Activated CD8-positive, alpha-beta memory T cell treated with anti-CD3 and anti-CD28 coated beads, Interleukin-2, amount 10 ng/mL, durations not matched to agents 7 days and 5 days (primary cell): ENCODE results near the gene GMPR. TPM values are rescaled to one million over a fixed set of nuclear protein-coding genes. Genes with fewer than 3 reads are reported as not detected.

Experiments
- ATAC-seq: fragments of 150-1000 bp; cut with Tn5 transposase; one replicate; pipeline ENCODE4 v1.10.0; 2021; ENCODE audit warnings: moderate library complexity
- CTCF ChIA-PET: fragments of 350-600 bp; sonication (Branson Sonifier 250); formaldehyde crosslinking; loops from one replicate; lab custom pipeline; 2021; ENCODE audit warnings: antibody characterized with exemption; lab: Charles Lee
- DNase-seq: peaks from one replicate; pipeline ENCODE4 v3.0.0-alpha.2; 2020
- H3K27ac Mint-ChIP-seq: one replicate; pipeline ENCODE4 v1.8.0; 2021; ENCODE audit warnings: mild to moderate bottlenecking, mixed read lengths
- H3K27me3 Mint-ChIP-seq: one replicate; pipeline ENCODE4 v1.8.0; 2021; ENCODE audit warnings: mixed read lengths
- H3K36me3 Mint-ChIP-seq: one replicate; pipeline ENCODE4 v1.8.0; 2021; ENCODE audit warnings: mild to moderate bottlenecking, mixed read lengths
- H3K4me1 Mint-ChIP-seq: one replicate; pipeline ENCODE4 v1.8.0; 2021; ENCODE audit warnings: mixed read lengths
- H3K4me3 Mint-ChIP-seq: one replicate; pipeline ENCODE4 v1.8.0; 2021; ENCODE audit warnings: mild to moderate bottlenecking, moderate library complexity, mixed read lengths
- H3K9me3 Mint-ChIP-seq: one replicate; pipeline ENCODE4 v1.8.0; 2022; ENCODE audit warnings: low read depth, mixed read lengths
- total RNA-seq, 2 experiments: library from RNA; stranded (reverse); gene quantifications; one replicate each; pipeline ENCODE4 v1.2.3, GENCODE V29; 2021

The GMPR gene
- total RNA-seq, 2 experiments from 2014 or later: 11.8 to 13.1 TPM

DNA sequence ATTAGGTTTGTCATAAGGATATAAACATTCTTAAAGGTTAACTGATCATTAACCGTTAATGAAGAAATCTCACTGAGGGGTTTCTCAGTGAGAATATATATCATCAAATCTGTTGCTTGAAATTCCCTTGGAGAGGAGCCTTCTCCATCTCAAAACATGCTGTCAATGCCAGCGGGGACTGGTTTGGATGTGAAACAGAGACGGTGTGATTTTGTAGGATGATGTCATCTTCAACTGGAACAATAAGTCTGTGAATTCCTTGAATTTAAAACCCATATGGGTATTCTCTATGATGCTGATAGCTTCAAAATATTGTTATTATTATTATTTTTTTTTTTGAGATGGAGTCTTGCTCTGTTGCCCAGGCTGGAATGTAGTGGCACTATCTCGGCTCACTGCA is 75.9 kb downstream of the GMPR start:
- H3K4me1 Mint-ChIP-seq: peaks cover 25% of the 10 kb centered on the region
- CTCF ChIA-PET: no interaction called here
- H3K27me3 Mint-ChIP-seq: no peaks in the 10 kb centered on the region
- H3K4me3 Mint-ChIP-seq: no peak overlapping the region
- no peak overlapping the region for H3K27ac Mint-ChIP-seq
- no peaks in the 10 kb centered on the region for H3K9me3 Mint-ChIP-seq
- peaks cover 4% of the 10 kb centered on the region for H3K36me3 Mint-ChIP-seq
- ATAC-seq: no peak
- no peak for DNase-seq

- ATAC-seq (no peak), DNase-seq (peak; percentile 48)
- H3K27me3 Mint-ChIP-seq: no peaks in the 10 kb centered on the region
- H3K9me3 Mint-ChIP-seq: no peaks in the 10 kb centered on the region
- H3K36me3 Mint-ChIP-seq: no peaks in the 10 kb centered on the region
- peaks cover 49% of the 10 kb centered on the region for H3K4me1 Mint-ChIP-seq
- CTCF ChIA-PET: interaction anchor here (0.7 to 5.0 kb wide), 10 partner anchors 16 to 466 kb away, joined by 3 to 35 read pairs (median 4); no protein-coding TSS in a partner anchor
- H3K27ac Mint-ChIP-seq: peak overlapping the region; percentile 56
- no peak overlapping the region for H3K4me3 Mint-ChIP-seq
Observed at GRCh38 chr6:16316741-16317251, 78.4 kb downstream of the GMPR start.

DNA sequence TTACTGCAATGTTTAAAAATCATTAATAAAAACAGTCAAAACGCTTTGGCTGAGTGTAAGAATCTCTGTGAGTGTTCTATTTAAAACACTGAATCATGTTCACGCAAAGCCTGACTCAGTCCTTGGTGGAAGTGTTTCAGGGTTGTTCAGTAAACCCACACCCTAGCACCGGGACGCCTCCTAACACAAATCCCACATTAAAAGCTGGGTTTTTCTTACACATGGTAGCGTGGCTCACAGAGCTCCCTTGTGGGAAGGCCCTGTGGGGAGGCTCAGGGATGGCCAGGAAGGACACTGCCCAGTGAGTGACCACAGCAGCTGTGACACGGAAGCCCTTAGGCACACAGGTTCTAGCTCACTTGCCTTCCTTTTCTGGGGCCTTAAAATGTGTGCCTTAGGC is 80.2 kb downstream of the GMPR start:
- H3K4me1 Mint-ChIP-seq: peaks cover 65% of the 10 kb centered on the region
- DNase-seq (no peak), ATAC-seq (no peak)
- peaks cover 2% of the 10 kb centered on the region for H3K36me3 Mint-ChIP-seq
- H3K4me3 Mint-ChIP-seq: no peak overlapping the region
- CTCF ChIA-PET: interaction anchor here (1.3 to 5.0 kb wide), 8 partner anchors 14 to 644 kb away, joined by 3 to 35 read pairs (median 5); partner anchors contain the start of gene ATXN1
- peak overlapping the region; percentile 91 for H3K27ac Mint-ChIP-seq
- H3K9me3 Mint-ChIP-seq: no peaks in the 10 kb centered on the region
- H3K27me3 Mint-ChIP-seq: no peaks in the 10 kb centered on the region

GRCh38 chr6:16318953-16319720 is 80.8 kb downstream of the GMPR start:
- peaks cover 2% of the 10 kb centered on the region for H3K36me3 Mint-ChIP-seq
- no peaks in the 10 kb centered on the region for H3K27me3 Mint-ChIP-seq
- CTCF ChIA-PET: interaction anchor here (0.8 to 5.0 kb wide), 15 partner anchors 10 to 643 kb away, joined by 3 to 35 read pairs (median 3); partner anchors contain the start of gene ATXN1
- H3K4me1 Mint-ChIP-seq: peaks cover 71% of the 10 kb centered on the region
- no peaks in the 10 kb centered on the region for H3K9me3 Mint-ChIP-seq
- peak overlapping the region; percentile 91 for H3K27ac Mint-ChIP-seq
- ATAC-seq: no peak
- H3K4me3 Mint-ChIP-seq: peak overlapping the region; percentile 66
- no peak for DNase-seq

DNA sequence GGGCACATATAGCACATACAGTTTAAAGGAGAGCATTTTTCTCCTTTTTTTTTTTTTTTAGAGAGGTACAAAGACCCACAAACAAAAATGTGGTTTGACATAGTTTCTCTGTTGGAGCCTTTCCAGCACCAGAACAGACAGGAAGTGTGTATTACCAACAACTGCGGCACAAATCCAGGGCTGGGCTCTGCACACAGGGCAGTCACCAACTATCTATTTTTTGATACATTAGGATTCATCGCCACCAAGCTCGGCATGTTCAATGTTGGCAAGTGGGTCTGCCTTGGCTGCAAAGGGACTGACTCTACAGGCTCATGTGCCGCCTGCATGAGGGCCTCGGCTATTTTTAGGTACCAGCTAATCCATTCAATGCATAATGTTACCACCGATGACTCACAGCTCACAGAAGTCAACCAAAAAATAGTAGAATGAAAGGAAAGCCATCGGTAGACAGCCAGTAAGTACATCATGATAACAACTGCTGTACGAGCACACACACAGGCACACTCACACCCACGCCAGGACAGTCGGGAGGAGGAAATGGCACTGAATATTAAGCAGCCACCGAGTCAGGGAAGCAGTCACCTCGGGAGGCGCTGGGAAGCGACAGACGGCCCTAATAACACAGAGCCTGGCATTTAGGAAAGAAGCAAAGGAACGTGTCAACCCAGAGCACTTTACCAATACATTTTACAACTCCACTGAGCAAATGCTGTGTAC is 81.6 kb downstream of the GMPR start:
- peaks cover 2% of the 10 kb centered on the region for H3K36me3 Mint-ChIP-seq
- peak; percentile 82 for DNase-seq
- H3K9me3 Mint-ChIP-seq: no peaks in the 10 kb centered on the region
- H3K27ac Mint-ChIP-seq: peak overlapping the region; percentile 91
- ATAC-seq: peak; percentile 73
- H3K27me3 Mint-ChIP-seq: no peaks in the 10 kb centered on the region
- H3K4me3 Mint-ChIP-seq: peak overlapping the region; percentile 66
- CTCF ChIA-PET: interaction anchor here (0.6 to 5.0 kb wide), 14 partner anchors 9 to 451 kb away, joined by 3 to 35 read pairs (median 4); partner anchors contain the start of gene ATXN1
- H3K4me1 Mint-ChIP-seq: peaks cover 77% of the 10 kb centered on the region

GRCh38 chr6:16320533-16321340 is 82.3 kb downstream of the GMPR start:
- peak overlapping the region; percentile 66 for H3K4me3 Mint-ChIP-seq
- H3K9me3 Mint-ChIP-seq: no peaks in the 10 kb centered on the region
- H3K36me3 Mint-ChIP-seq: peaks cover 7% of the 10 kb centered on the region
- H3K4me1 Mint-ChIP-seq: peaks cover 84% of the 10 kb centered on the region
- H3K27me3 Mint-ChIP-seq: no peaks in the 10 kb centered on the region
- CTCF ChIA-PET: interaction anchor here (0.6 to 5.0 kb wide), 10 partner anchors 8 to 450 kb away, joined by 3 to 35 read pairs (median 4); partner anchors contain the start of gene ATXN1
- H3K27ac Mint-ChIP-seq: peak overlapping the region; percentile 91
- ATAC-seq (no peak), DNase-seq (peak; percentile 47)

GRCh38 chr6:16321341-16321710 is 82.9 kb downstream of the GMPR start:
- no peaks in the 10 kb centered on the region for H3K27me3 Mint-ChIP-seq
- DNase-seq (no peak), ATAC-seq (no peak)
- no peaks in the 10 kb centered on the region for H3K9me3 Mint-ChIP-seq
- no peak overlapping the region for H3K4me3 Mint-ChIP-seq
- H3K27ac Mint-ChIP-seq: peak overlapping the region; percentile 91
- CTCF ChIA-PET: interaction anchor here (2.0 to 5.0 kb wide), 3 partner anchors 11 to 442 kb away, joined by 7 to 35 read pairs (median 27); no protein-coding TSS in a partner anchor
- peaks cover 87% of the 10 kb centered on the region for H3K4me1 Mint-ChIP-seq
- peaks cover 13% of the 10 kb centered on the region for H3K36me3 Mint-ChIP-seq

DNA sequence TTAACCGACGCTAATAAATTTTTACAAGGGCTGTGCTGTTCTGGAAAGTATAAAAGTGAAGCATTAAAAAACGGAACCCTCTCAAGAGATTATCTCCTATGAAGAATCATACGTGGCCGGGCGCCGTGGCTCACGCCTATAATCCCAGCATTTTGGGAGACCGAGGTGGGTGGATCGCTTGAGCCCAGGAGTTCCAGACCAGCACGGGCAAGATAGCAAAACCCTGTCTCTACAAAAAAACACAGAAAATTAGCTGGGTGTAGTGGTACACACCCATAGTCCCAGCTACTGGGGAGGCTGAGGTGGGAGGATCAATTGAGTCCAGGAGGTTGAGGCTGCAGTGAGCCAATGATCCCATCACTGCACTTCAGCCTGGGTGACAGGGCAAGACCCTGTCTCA is 83.4 kb downstream of the GMPR start:
- H3K4me1 Mint-ChIP-seq: peaks cover 84% of the 10 kb centered on the region
- H3K9me3 Mint-ChIP-seq: no peaks in the 10 kb centered on the region
- H3K36me3 Mint-ChIP-seq: peaks cover 18% of the 10 kb centered on the region
- H3K27me3 Mint-ChIP-seq: no peaks in the 10 kb centered on the region
- CTCF ChIA-PET: interaction anchor here (1.1 to 3.8 kb wide), 4 partner anchors 11 to 442 kb away, joined by 3 to 27 read pairs (median 6); no protein-coding TSS in a partner anchor
- DNase-seq (no peak), ATAC-seq (no peak)
- H3K4me3 Mint-ChIP-seq: no peak overlapping the region
- peak overlapping the region; percentile 91 for H3K27ac Mint-ChIP-seq

GRCh38 chr6:16322666-16323312 is 84.4 kb downstream of the GMPR start:
- peak overlapping the region; percentile 55 for H3K4me3 Mint-ChIP-seq
- H3K9me3 Mint-ChIP-seq: no peaks in the 10 kb centered on the region
- peak; percentile 92 for DNase-seq
- H3K27ac Mint-ChIP-seq: peak overlapping the region; percentile 91
- H3K27me3 Mint-ChIP-seq: no peaks in the 10 kb centered on the region
- CTCF ChIA-PET: interaction anchor here (0.7 to 3.8 kb wide), 13 partner anchors 10 to 448 kb away, joined by 3 to 27 read pairs (median 3); partner anchors contain the start of gene ATXN1
- ATAC-seq: peak; percentile 77
- peaks cover 77% of the 10 kb centered on the region for H3K4me1 Mint-ChIP-seq
- peaks cover 26% of the 10 kb centered on the region for H3K36me3 Mint-ChIP-seq

DNA sequence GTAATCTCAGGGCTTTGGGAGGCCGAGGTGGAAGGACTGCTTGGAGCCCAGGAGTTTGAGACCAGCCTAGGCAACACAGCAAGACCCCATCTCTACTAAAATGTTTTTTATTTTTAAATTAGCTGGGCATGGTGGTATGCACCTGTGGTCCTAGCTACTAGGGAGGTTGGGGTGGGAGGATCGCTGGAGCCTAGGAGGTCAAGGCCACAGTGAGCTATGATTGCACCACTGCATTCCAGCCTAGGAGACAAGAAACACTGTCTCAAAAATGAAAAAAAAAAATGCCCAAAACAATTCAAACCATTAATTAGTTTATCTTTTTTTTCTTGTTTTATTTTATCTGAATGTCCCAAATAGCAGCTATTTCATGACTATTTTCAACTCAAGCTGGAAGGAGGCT is 85.8 kb downstream of the GMPR start:
- peaks cover 63% of the 10 kb centered on the region for H3K4me1 Mint-ChIP-seq
- H3K27ac Mint-ChIP-seq: peak overlapping the region; percentile 91
- DNase-seq (no peak), ATAC-seq (no peak)
- no peaks in the 10 kb centered on the region for H3K27me3 Mint-ChIP-seq
- H3K4me3 Mint-ChIP-seq: no peak overlapping the region
- peaks cover 30% of the 10 kb centered on the region for H3K36me3 Mint-ChIP-seq
- CTCF ChIA-PET: interaction anchor here (0.8 to 3.8 kb wide), 4 partner anchors 8 to 438 kb away, joined by 3 to 27 read pairs (median 4); no protein-coding TSS in a partner anchor
- no peaks in the 10 kb centered on the region for H3K9me3 Mint-ChIP-seq

- peaks cover 31% of the 10 kb centered on the region for H3K36me3 Mint-ChIP-seq
- CTCF ChIA-PET: interaction anchor here (0.8 to 3.8 kb wide), 4 partner anchors 8 to 437 kb away, joined by 3 to 27 read pairs (median 4); no protein-coding TSS in a partner anchor
- peaks cover 58% of the 10 kb centered on the region for H3K4me1 Mint-ChIP-seq
- no peaks in the 10 kb centered on the region for H3K9me3 Mint-ChIP-seq
- H3K27ac Mint-ChIP-seq: peak overlapping the region; percentile 56
- H3K4me3 Mint-ChIP-seq: no peak overlapping the region
- ATAC-seq: no peak
- DNase-seq: no peak
- no peaks in the 10 kb centered on the region for H3K27me3 Mint-ChIP-seq
Observed at GRCh38 chr6:16324606-16325225, 86.3 kb downstream of the GMPR start.
